Lower leg skin (tissue), 3 donors: Measurements from ENCODE around the gene ZNF530.

ENCODE experiments used
- CTCF ChIP-seq, 3 donors: fragments of 450-650 bp; IDR thresholded peaks; one replicate each; pipeline ENCODE4 v1.5.1; 2016; ENCODE audit warnings: antibody characterized with exemption in 3 of 3, mild to moderate bottlenecking in 3 of 3, moderate library complexity in 2 of 3
- POLR2A ChIP-seq, 2 donors: fragments of 450-650 bp; IDR thresholded peaks; one replicate each; pipeline ENCODE4 v1.6.1; 2016 to 2017; ENCODE audit warnings: antibody characterized with exemption in 2 of 2, mild to moderate bottlenecking in 1 of 2, moderate library complexity in 1 of 2

GRCh38 chr19:57578487-57579205 lies 21.0 kb upstream of the ZNF530 start, which contains the start of gene ZNF416:
- TF ChIP-seq CTCF (IDR thresholded peaks at IDR 0.05) (no peak), POLR2A (IDR thresholded peaks at IDR 0.05) (no peak)
